Astrocyte of the spinal cord (primary cell): ENCODE measurements around the gene CCT7.
"Not testable (repeated sequence)": the region's sequence is repeated elsewhere in the genome, so short reads cannot be mapped to it uniquely, and the experiment has no call there.

ENCODE experiments used
- DNase-seq: peaks from one replicate; pipeline ENCODE4 v3.0.0; 2011; ENCODE audit warnings: low read depth, low spot score
- H3K4me3 ChIP-seq: 2 replicates; pipeline ENCODE4 v1.5.1; 2011; ENCODE audit warnings: low read depth, mild to moderate bottlenecking, low read length, moderate library complexity
- in situ Hi-C: cut with HindIII; loops from 2 replicates; pipeline ENCODE4 v1.10.0; 2017; ENCODE audit warnings: low sequenced_read_pairs
- TF ChIP-seq, protein P1 (sequence below): IDR thresholded peaks from 2 replicates; pipeline ENCODE4 v1.5.1; 2012; ENCODE audit warnings: low read depth, mild to moderate bottlenecking, low read length, inconsistent platforms

CCT7 gene

DNA sequence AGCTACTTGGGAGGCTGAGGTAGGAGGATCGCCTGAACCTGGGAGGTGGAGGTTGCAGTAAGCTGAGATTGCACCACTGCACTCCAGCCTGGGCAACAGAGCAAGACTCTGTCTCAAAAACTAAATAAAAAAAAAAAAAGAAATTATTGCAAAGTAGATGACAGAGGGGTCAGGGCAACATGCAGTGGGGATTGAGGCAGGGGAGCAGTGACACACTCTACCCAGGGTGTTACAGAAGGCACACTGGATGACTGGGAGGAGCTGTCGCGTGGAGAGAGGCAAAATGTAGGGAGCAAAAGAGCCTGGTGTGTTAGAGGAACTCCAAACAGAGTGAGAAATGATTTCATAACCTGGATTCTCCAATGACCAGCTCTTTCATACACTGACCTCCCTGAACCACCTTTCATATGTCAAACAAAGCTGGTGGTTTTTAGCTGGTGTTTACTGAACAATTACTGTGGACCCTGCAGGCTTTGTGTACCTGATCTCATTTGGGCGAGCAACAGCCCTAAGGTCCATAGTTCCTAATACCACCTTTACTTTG is 28.1 kb downstream of the CCT7 start:
- in situ Hi-C loops: no loop called here
- DNase-seq: no peak

DNA sequence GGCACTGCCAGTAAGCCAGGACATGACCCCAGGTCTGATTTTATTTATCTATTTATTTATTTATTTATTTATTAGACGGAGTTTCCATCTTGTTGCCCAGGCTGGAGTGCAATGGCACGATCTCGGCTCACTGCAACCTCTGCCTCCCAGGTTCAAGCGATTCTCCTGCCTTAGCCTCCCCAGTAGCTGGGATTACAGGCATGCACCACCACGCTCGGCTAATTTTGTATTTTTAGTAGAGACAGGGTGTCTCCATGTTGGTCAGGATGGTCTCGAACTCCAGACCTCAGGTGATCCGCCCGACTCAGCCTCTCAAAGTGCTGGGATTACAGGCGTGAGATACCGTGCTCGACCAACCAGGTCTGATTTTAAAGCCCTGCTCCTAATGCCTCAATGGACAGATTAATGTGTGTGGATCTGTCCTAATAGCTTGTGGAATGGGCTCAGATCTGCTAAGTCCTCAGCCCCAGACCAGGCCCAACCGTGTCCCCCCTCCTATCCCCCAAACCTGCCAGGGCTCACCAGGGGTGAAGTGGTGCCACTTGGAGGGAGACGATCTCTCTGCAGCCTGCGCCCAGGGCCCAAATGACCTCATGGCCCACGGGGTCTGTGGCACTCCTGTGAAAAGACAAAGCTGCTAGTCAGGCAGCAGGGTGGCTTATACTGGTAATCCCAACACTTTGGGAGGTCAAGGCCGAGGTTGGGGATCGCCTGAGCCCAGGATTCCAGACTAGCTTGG is 28.8 kb downstream of the CCT7 start:
- H3K4me3 ChIP-seq, DNase-seq, in situ Hi-C loops: not testable (repeated sequence)

More for the DNA sequence above, 28.1 kb downstream of the CCT7 start:
- TF ChIP-seq, protein P1, sequence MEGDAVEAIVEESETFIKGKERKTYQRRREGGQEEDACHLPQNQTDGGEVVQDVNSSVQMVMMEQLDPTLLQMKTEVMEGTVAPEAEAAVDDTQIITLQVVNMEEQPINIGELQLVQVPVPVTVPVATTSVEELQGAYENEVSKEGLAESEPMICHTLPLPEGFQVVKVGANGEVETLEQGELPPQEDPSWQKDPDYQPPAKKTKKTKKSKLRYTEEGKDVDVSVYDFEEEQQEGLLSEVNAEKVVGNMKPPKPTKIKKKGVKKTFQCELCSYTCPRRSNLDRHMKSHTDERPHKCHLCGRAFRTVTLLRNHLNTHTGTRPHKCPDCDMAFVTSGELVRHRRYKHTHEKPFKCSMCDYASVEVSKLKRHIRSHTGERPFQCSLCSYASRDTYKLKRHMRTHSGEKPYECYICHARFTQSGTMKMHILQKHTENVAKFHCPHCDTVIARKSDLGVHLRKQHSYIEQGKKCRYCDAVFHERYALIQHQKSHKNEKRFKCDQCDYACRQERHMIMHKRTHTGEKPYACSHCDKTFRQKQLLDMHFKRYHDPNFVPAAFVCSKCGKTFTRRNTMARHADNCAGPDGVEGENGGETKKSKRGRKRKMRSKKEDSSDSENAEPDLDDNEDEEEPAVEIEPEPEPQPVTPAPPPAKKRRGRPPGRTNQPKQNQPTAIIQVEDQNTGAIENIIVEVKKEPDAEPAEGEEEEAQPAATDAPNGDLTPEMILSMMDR: no peak
- no peak overlapping the region for H3K4me3 ChIP-seq

DNA sequence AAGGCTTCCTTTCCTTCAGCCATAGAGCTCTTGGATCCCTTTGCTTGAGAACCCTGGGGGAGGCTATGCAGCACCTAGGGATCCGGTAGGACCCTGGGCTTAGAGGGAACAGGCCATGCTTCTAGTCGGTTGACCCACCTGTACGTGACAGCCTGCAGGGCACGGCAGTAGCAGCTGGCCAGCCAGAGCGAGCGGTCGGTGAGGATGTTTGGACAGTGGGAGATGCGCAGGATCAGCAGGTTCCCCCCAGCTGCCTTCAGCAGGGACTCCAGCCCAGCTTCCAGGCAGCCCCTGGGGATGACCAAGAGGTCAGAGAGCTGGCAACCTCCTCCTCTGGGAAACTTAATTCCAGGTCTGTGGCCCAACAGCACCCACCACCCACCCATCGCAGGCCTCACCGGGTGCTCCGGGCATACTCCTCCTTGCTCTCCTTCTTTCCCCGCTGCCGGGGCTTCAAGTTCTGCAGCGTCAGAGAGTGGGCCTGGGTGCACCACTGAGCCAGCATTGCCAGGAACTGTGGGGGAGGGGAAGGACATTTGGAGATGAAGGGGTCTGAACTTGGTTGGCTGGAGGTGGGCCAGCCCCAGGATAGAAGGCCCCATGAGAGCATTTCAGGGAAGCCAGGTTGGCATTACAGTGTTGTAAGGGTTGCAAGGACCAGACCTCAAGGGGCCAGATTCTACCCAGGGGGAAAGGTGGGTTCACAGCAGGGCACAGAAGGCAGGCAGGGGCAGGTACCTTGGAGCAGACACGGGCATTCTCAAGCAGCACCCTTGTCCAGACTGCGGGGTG is 29.6 kb downstream of the CCT7 start:
- in situ Hi-C loops: no loop called here
- H3K4me3 ChIP-seq: no peak overlapping the region
- DNase-seq: no peak
- TF ChIP-seq, protein P1: no peak

DNA sequence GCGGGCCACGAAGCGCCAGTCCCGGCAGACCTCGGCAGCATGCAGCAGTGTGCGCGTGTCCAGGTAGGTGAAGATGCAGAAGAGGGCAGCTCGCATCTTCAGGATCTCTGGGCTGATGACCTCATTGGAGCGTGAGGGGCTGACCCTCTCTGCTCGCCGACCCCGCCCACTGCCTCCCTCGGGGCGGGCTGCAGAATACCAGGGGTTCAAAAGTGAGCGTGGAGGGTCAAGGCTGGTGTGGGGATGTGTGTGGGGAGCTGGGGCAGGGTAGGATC is 30.2 kb downstream of the CCT7 start:
- in situ Hi-C loops: no loop called here
- DNase-seq: no peak
- TF ChIP-seq, protein P1: no peak
- H3K4me3 ChIP-seq: no peak overlapping the region

DNA sequence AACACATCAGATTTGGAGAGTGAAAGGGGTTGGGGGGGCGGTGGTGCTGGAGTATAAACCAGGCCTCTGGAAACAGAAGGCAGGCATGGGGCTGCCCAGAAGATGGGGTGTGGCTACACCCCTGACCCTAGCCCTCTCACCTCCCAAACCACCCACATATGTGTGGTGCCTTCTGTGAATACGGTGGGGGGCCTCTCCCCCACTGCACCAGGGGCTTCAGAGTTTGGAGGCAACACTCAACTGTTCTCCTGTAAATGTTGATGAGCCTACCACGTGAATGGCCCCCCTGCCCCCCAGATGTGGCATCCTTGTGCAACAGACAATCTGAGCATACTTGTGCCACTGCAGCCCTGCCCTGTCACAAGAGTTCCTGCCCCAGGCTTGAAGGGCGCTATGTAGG is 30.7 kb downstream of the CCT7 start:
- H3K4me3 ChIP-seq: no peak overlapping the region
- no peak for DNase-seq
- TF ChIP-seq, protein P1: no peak
- in situ Hi-C loops: no loop called here

DNA sequence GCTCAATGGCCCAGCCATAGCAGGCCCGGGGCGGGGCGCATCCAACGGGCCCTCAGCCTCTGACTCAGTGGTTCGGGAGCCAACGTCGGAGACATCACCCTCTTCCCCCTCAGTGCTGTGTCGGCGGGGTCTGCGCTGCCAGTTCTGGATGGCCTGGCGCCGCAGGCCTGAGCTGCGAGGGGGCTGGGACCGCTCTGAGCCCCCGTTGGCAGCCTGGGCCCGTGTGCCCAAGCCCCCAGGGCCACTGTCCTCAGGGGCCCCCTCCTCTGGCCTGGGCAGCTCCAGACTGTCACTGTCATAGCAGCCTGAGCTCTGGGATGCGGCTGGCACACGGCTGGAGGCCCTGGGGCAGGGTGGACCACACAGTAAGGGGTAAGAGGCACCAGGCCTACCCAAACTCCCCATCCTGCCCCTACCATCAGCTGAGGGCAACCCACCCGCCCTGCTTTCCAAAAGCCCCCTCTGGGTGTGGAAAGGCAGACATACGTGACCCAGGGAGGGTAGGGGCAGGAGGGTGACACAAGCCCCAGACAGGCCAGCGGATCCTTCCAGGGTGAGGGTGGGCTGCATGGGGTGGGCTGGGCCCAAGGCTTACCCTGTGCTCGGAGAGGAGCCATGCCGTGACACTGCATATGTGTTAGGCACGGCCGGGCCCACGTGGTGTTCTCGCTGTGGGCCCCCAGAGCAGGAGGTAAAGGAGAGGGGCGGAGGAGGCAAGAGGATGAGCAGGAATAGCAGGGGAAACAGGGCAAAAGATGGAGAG is 31.4 kb downstream of the CCT7 start:
- in situ Hi-C loops: no loop called here
- TF ChIP-seq, protein P1: no peak
- H3K4me3 ChIP-seq: no peak overlapping the region
- DNase-seq: no peak
